SJSA1 (cell line): ENCODE results near the gene FAM184B. TPM values are rescaled to one million over a fixed set of nuclear protein-coding genes. Genes with fewer than 3 reads are reported as not detected.

Experiments
- DNase-seq, 2 experiments: peaks; one replicate each; pipeline ENCODE4 v3.0.0-alpha.2; 2015 to 2020; ENCODE audit warnings: low spot score in 2 of 2, low read depth in 1 of 2
- H3K27ac ChIP-seq: fragments of 250-450 bp; sonication (Bioruptor Pico); 2 replicates; pipeline ENCODE4 v1.5.1; 2020; ENCODE audit warnings: mild to moderate bottlenecking, moderate library complexity
- H3K27me3 ChIP-seq: fragments of 250-450 bp; sonication (Bioruptor Pico); replicated peaks from 2 replicates; pipeline ENCODE4 v1.5.1; 2020; ENCODE audit warnings: mild to moderate bottlenecking, moderate library complexity
- H3K36me3 ChIP-seq: fragments of 250-450 bp; sonication (Bioruptor Pico); 2 replicates; pipeline ENCODE4 v1.5.1; 2020; ENCODE audit warnings: mild to moderate bottlenecking
- H3K4me1 ChIP-seq: fragments of 250-450 bp; sonication (Bioruptor Pico); replicated peaks from 2 replicates; pipeline ENCODE4 v1.6.1; 2021; ENCODE audit warnings: mild to moderate bottlenecking
- H3K4me3 ChIP-seq: fragments of 250-450 bp; sonication (Bioruptor Pico); 2 replicates; pipeline ENCODE4 v1.5.1; 2020; ENCODE audit warnings: mild to moderate bottlenecking
- H3K9me3 ChIP-seq: fragments of 250-450 bp; sonication (Bioruptor Pico); replicated peaks from 2 replicates; pipeline ENCODE4 v1.5.1; 2020; ENCODE audit warnings: mild to moderate bottlenecking
- total RNA-seq: library from RNA; depleted of rRNA; stranded (reverse); fragments of >200 nt; shearing (Covaris generic); gene quantifications from 2 replicates; pipeline ENCODE4 v1.2.3, GENCODE V29; 2014

FAM184B gene
- total RNA-seq, 1 experiment from 2014 or later, result not detected

DNA sequence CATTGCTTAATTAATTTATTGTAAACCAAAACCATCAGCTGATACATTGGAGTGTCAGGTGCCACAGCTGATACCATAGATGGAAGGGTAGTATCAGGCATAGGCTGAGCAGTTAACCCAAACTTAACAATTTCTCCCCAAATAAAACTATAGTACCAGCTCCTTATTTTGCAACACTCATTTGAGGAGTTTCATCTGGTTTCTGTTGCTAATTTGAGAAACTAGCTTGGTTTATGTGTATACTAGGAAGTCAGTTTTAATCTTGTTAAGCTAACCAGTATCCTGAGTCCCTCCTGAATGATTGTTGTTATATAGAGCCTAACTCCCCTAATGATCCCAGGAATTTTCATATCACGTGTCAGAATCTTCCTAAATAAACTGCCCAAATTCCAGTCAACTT is 16.4 kb upstream of the FAM184B start:
- H3K4me3 ChIP-seq, result no peak overlapping the region
- H3K9me3 ChIP-seq, result no peaks in the 10 kb centered on the region
- H3K27ac ChIP-seq, result no peak overlapping the region
- H3K36me3 ChIP-seq, result 0 out of 2 replicates have a peak, but pooled peaks cover 3% of the 10 kb centered on the region
- H3K4me1 ChIP-seq, result no peaks in the 10 kb centered on the region
- no peak for DNase-seq
- H3K27me3 ChIP-seq, result no peaks in the 10 kb centered on the region

DNA sequence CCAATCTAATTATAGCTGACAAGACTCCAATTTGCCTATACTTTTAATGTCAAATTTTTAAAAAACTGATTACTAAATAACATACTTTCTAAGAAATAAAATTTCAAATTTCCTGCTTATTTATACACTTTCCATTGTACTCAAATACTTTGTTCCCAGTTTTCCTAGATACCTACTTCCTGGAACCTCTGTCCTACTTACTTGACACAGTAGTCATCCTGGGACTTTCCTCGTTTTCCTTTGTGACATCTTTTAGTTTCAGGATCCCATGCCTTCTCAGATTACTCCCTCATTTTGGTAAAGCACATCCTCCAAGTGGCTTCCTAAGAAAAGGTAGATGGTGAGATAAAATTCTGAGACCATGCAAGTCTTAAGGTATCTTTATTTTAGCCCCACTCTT is 13.3 kb upstream of the FAM184B start:
- no peaks in the 10 kb centered on the region for H3K4me1 ChIP-seq
- no peaks in the 10 kb centered on the region for H3K36me3 ChIP-seq
- no peak overlapping the region for H3K27ac ChIP-seq
- H3K27me3 ChIP-seq, result no peaks in the 10 kb centered on the region
- H3K4me3 ChIP-seq, result no peak overlapping the region
- DNase-seq, result no peak
- no peaks in the 10 kb centered on the region for H3K9me3 ChIP-seq

DNA sequence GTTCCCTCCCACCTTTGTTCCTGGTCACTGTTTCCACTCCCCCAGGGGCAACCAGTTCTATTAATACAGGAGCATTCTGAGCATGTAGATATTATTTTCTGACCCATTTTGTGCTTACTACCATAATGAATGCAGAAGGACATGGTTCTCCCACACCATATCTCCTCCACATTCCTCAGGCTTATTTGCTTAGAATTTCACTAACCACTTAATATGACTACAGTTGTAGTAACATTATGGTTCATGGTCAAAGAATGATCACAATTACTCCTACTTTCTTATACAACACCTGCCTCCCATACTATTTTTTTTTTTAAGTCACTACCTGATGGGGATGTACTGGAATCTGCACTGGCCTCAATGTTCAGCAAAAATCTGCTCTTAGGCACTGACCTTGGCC is 7.5 kb upstream of the FAM184B start:
- H3K4me3 ChIP-seq, result no peak overlapping the region
- DNase-seq, result no peak
- H3K27me3 ChIP-seq, result no peaks in the 10 kb centered on the region
- no peaks in the 10 kb centered on the region for H3K4me1 ChIP-seq
- no peaks in the 10 kb centered on the region for H3K36me3 ChIP-seq
- H3K27ac ChIP-seq, result no peak overlapping the region
- no peaks in the 10 kb centered on the region for H3K9me3 ChIP-seq

- Histone ChIP-seq H3K4me1 (no peaks in the 10 kb centered on the region), H3K4me3 (no peak overlapping the region), H3K27ac (no peak overlapping the region), H3K27me3 (no peaks in the 10 kb centered on the region), H3K36me3 (no peaks in the 10 kb centered on the region), H3K9me3 (no peaks in the 10 kb centered on the region)
- DNase-seq, result no peak
Measured at GRCh38 chr4:17787315-17787714, 5.9 kb upstream of the FAM184B start.

DNA sequence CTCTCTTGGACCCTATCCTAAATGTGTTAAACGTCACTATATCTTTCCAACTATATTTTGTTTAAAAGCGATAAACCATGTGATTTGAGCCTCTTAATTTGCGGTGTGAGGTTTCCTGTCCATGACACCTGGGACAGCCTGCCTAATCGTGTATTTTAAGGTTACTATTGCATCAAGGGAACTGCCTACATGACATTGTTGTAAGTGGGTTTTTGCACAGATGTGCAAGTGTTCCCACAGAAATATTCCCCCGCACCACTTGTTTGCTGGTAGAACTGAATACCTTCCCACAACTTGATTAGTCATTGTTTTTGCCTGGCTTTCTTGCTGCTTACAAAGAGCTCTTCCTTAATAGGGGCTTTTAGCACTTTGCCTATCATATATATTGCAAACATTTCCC is 5.1 kb upstream of the FAM184B start:
- H3K27ac ChIP-seq, result no peak overlapping the region
- H3K4me1 ChIP-seq, result no peaks in the 10 kb centered on the region
- H3K9me3 ChIP-seq, result no peaks in the 10 kb centered on the region
- no peak for DNase-seq
- H3K27me3 ChIP-seq, result no peaks in the 10 kb centered on the region
- no peaks in the 10 kb centered on the region for H3K36me3 ChIP-seq
- no peak overlapping the region for H3K4me3 ChIP-seq

DNA sequence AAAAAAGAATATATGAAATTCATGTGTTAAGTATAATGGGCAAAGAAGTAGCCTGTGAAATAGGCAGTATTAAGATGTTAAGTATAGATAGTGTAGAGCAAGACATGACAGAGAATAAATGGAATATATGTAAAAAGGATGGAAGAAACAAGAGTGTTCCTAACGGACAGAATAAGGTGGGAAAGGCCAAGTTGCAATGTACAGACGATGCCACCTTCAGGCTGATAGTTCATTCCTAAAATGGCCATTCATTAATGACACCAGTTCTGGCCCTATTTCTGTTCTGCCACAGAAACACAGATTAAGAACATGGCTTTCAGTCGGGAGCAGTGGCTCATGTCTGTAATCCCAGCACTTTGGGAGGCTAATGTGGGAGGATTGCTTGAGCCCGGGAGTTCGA is 4.4 kb upstream of the FAM184B start:
- no peaks in the 10 kb centered on the region for H3K27me3 ChIP-seq
- H3K27ac ChIP-seq, result no peak overlapping the region
- H3K4me1 ChIP-seq, result no peaks in the 10 kb centered on the region
- no peak overlapping the region for H3K4me3 ChIP-seq
- no peak for DNase-seq
- no peaks in the 10 kb centered on the region for H3K9me3 ChIP-seq
- no peaks in the 10 kb centered on the region for H3K36me3 ChIP-seq

GRCh38 chr4:17780501-17781299 is 721 bp downstream of the FAM184B start:
- H3K4me1 ChIP-seq, result no peaks in the 10 kb centered on the region
- no peak overlapping the region for H3K27ac ChIP-seq
- H3K36me3 ChIP-seq, result no peaks in the 10 kb centered on the region
- H3K27me3 ChIP-seq, result peaks cover 3% of the 10 kb centered on the region; the same call in 1 of the 2 replicates
- no peak for DNase-seq
- no peaks in the 10 kb centered on the region for H3K9me3 ChIP-seq
- no peak overlapping the region for H3K4me3 ChIP-seq

DNA sequence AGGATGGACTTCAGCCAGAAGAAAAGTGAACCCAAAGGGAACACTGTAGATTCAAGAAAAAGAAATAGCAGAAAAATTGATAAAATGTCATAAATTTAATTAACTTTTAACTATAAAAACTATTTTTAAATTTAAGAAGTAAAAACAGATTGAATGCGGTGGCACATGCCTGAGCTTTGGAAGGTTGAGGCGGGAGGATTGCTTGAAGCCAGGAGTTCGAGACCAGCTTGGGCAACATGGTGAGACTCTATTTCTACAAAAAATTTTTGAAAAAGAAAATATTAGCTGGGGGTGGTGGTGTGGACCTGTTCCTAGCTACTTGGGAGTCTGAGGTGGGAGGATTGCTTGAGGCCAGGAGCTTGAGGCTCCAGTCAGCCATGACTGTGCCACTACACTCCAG is 3.0 kb downstream of the FAM184B start:
- no peaks in the 10 kb centered on the region for H3K9me3 ChIP-seq
- H3K4me3 ChIP-seq, result no peak overlapping the region
- H3K4me1 ChIP-seq, result no peaks in the 10 kb centered on the region
- no peaks in the 10 kb centered on the region for H3K36me3 ChIP-seq
- H3K27ac ChIP-seq, result no peak overlapping the region
- DNase-seq, result no peak
- peaks cover 3% of the 10 kb centered on the region; the same call in 1 of the 2 replicates for H3K27me3 ChIP-seq

- no peaks in the 10 kb centered on the region for H3K36me3 ChIP-seq
- no peaks in the 10 kb centered on the region for H3K4me1 ChIP-seq
- no peaks in the 10 kb centered on the region for H3K27me3 ChIP-seq
- no peak overlapping the region for H3K4me3 ChIP-seq
- DNase-seq, result no peak
- H3K27ac ChIP-seq, result no peak overlapping the region
- no peaks in the 10 kb centered on the region for H3K9me3 ChIP-seq
Measured at GRCh38 chr4:17773135-17773698, 8.2 kb downstream of the FAM184B start.

DNA sequence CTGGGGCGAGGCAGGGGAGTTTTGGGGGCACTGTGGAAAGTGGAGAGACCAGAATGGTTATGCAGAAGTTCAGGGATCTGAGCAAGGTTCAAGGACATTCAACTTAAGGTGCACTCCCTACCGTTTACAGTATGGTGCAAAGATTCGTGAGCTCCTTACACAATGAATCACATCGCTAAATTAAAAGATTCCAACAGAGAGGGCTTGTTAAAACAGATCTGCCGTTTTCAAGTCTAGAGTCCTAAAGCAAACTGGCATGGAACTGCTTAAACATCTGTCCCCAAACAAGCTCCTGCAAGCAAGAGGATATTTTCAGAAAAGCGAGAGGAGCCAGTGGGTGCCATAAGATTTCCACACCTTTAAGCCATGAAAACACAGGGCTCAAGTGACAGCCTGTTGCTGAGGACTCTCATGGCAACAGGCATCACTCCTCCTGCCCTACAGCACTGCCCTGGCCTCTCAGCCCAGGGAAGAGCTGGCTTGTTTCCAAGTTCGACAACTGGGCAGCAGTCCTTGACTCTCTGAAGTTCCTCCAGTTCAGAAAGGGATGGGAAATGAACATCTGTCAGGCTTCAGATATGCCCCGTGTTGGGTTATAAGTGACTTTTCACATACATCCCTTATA is 10.0 kb downstream of the FAM184B start:
- no peak overlapping the region for H3K4me3 ChIP-seq
- H3K27ac ChIP-seq, result no peak overlapping the region
- no peaks in the 10 kb centered on the region for H3K36me3 ChIP-seq
- no peaks in the 10 kb centered on the region for H3K4me1 ChIP-seq
- H3K9me3 ChIP-seq, result no peaks in the 10 kb centered on the region
- H3K27me3 ChIP-seq, result no peaks in the 10 kb centered on the region
- DNase-seq, result no peak

- Histone ChIP-seq H3K27me3 (no peaks in the 10 kb centered on the region), H3K27ac (no peak overlapping the region), H3K36me3 (no peaks in the 10 kb centered on the region), H3K4me1 (no peaks in the 10 kb centered on the region), H3K4me3 (no peak overlapping the region), H3K9me3 (no peaks in the 10 kb centered on the region)
- no peak for DNase-seq
Measured at GRCh38 chr4:17770845-17771244, 10.6 kb downstream of the FAM184B start.

DNA sequence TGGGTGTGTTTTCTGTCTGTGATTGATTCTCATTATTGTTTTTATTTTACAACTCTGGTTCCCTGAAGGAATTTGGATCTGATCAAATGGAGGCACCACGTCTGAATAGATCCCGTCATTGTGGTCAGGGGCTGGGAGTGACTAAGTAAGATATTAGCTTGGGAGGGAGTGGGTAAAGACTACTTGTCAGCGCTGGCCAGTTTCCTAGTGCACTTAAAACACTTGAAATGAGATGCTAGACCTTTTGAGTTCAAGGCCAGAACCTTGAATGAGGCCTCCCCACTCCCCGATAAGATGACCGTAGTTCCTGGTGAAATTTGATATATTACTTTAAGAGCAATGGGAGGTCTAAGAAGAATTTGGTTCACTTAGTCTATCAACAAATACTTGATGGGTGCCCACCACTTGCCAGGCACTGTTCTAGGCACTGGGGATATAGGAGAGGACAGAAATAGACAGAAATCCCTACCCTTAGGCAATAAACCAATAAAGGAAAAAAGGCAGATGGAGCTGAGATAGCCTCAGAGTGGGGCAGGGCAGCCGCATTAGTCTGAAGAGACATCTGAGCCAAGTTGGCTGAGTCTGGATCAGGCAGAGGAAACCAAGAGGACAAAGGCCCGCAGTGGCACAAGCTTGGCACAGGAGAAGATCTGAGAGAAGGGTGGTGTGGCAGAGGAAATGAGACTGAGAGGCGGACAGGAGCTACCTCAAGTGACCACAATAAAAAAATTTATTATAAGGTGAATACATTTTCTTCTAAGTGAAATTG is 11.8 kb downstream of the FAM184B start:
- Histone ChIP-seq H3K9me3 (no peaks in the 10 kb centered on the region), H3K4me1 (no peaks in the 10 kb centered on the region), H3K4me3 (no peak overlapping the region), H3K36me3 (no peaks in the 10 kb centered on the region), H3K27me3 (no peaks in the 10 kb centered on the region), H3K27ac (no peak overlapping the region)
- no peak for DNase-seq

- H3K27ac ChIP-seq, result no peak overlapping the region
- DNase-seq, result no peak
- no peaks in the 10 kb centered on the region for H3K9me3 ChIP-seq
- H3K4me1 ChIP-seq, result no peaks in the 10 kb centered on the region
- no peaks in the 10 kb centered on the region for H3K36me3 ChIP-seq
- no peaks in the 10 kb centered on the region for H3K27me3 ChIP-seq
- H3K4me3 ChIP-seq, result no peak overlapping the region
Measured at GRCh38 chr4:17766826-17767458, 14.5 kb downstream of the FAM184B start.
